ENCODE data around the gene MSH4.
"Not testable (repeated sequence)": the region's sequence is repeated elsewhere in the genome, so short reads cannot be mapped to it uniquely, and the experiment has no call there.

Gene MSH4

GRCh38 chr1:75795703-75796193 is 934 bp upstream of the MSH4 start:
- no peak for DNase-seq (ENCODE audit: low read depth in 2 of 2)

- DNase-seq (ENCODE audit: low read depth in 2 of 2), result no peak
Measured at GRCh38 chr1:75797273-75797588, 549 bp downstream of the MSH4 start.

GRCh38 chr1:75797606-75798216 is 1.0 kb downstream of the MSH4 start:
- DNase-seq (ENCODE audit: low read depth in 2 of 2), result no peak

GRCh38 chr1:75801480-75801879 is 4.8 kb downstream of the MSH4 start:
- not testable (repeated sequence) for DNase-seq (ENCODE audit: low read depth in 2 of 2)

- DNase-seq (ENCODE audit: low read depth in 2 of 2), result no peak
Measured at GRCh38 chr1:75808921-75809320, 12.2 kb downstream of the MSH4 start.

GRCh38 chr1:75810113-75810512 is 13.4 kb downstream of the MSH4 start:
- not testable (repeated sequence) for DNase-seq (ENCODE audit: low read depth in 2 of 2)

- DNase-seq (ENCODE audit: low read depth in 2 of 2), result no peak
Measured at GRCh38 chr1:75811211-75811981, 14.7 kb downstream of the MSH4 start.

- DNase-seq (ENCODE audit: low read depth in 2 of 2), result no peak
Measured at GRCh38 chr1:75812065-75812464, 15.4 kb downstream of the MSH4 start.

GRCh38 chr1:75823596-75823995 is 26.9 kb downstream of the MSH4 start:
- not testable (repeated sequence) for DNase-seq (ENCODE audit: low read depth in 2 of 2)

GRCh38 chr1:75836528-75837100 is 39.9 kb downstream of the MSH4 start:
- no peak for DNase-seq (ENCODE audit: low read depth in 2 of 2)

GRCh38 chr1:75838079-75838478 is 41.4 kb downstream of the MSH4 start:
- DNase-seq (ENCODE audit: low read depth in 2 of 2), result no peak

- no peak for DNase-seq (ENCODE audit: low read depth in 2 of 2)
Measured at GRCh38 chr1:75841421-75841820, 44.7 kb downstream of the MSH4 start.

- no peak for DNase-seq (ENCODE audit: low read depth in 2 of 2)
Measured at GRCh38 chr1:75845576-75845975, 48.9 kb downstream of the MSH4 start.

- no peak for DNase-seq (ENCODE audit: low read depth in 2 of 2)
Measured at GRCh38 chr1:75855010-75855409, 58.3 kb downstream of the MSH4 start.

- DNase-seq (ENCODE audit: low read depth in 2 of 2), result no peak
Measured at GRCh38 chr1:75855734-75856133, 59.1 kb downstream of the MSH4 start.

GRCh38 chr1:75861831-75862230 is 65.1 kb downstream of the MSH4 start:
- DNase-seq (ENCODE audit: low read depth in 2 of 2), result no peak

GRCh38 chr1:75870951-75871350 is 74.3 kb downstream of the MSH4 start:
- no peak for DNase-seq (ENCODE audit: low read depth in 2 of 2)

GRCh38 chr1:75879985-75880384 is 83.3 kb downstream of the MSH4 start:
- DNase-seq (ENCODE audit: low read depth in 2 of 2), result no peak

GRCh38 chr1:75884437-75884836 is 87.8 kb downstream of the MSH4 start:
- no peak for DNase-seq (ENCODE audit: low read depth in 2 of 2)

- DNase-seq (ENCODE audit: low read depth in 2 of 2), result no peak
Measured at GRCh38 chr1:75901371-75901770, 104.7 kb downstream of the MSH4 start.

GRCh38 chr1:75908717-75909152 is 112.1 kb downstream of the MSH4 start:
- DNase-seq (ENCODE audit: low read depth in 2 of 2), result no peak

- no peak for DNase-seq (ENCODE audit: low read depth in 2 of 2)
Measured at GRCh38 chr1:75916834-75917233, 120.2 kb downstream of the MSH4 start.

GRCh38 chr1:75922698-75923097 is 126.0 kb downstream of the MSH4 start:
- no peak for DNase-seq (ENCODE audit: low read depth in 2 of 2)

Data from stimulated activated CD4-positive, alpha-beta T cell treated with anti-CD3 and anti-CD28 coated beads, Interleukin-4, amount 100 ng/mL, for 48 hours (primary cell).